Measurements from ENCODE around the gene C22orf42. TPM values are rescaled to one million over a fixed set of nuclear protein-coding genes. Genes with fewer than 3 reads are reported as not detected.
"Not testable (repeated sequence)": the region's sequence is repeated elsewhere in the genome, so short reads cannot be mapped to it uniquely, and the experiment has no call there.

Gene C22orf42
- total RNA-seq, 4 donors from 2014 or later, result not detected

DNA sequence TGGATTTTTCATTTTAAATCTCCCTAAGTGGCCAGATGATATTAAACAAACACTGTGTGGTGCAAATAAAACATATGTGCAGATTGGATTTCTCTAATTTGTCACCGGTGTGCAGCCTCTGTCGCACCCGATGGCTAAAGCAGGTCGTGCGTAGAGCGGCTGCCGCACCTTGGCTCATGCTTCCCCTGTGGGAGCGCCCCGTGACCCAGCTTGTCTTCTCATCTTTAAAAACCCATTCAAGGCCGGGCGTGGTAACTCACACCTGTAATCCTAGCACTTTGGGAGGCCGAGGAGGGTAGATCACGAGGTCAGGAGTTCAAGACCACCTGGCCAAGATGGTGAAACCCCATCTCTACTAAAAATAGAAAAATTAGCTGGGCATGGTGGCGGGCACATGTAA is 24.3 kb downstream of the C22orf42 start:
- H3K27ac ChIP-seq; H3K9me3 ChIP-seq; intact Hi-C loops (cut with DNase I); H3K4me3 ChIP-seq; H3K4me1 ChIP-seq; H3K27me3 ChIP-seq; DNase-seq; H3K36me3 ChIP-seq: not testable (repeated sequence)
- 77 to 84% methylated on average over 5 to 12 of the region's 14 CpGs for WGBS, 2 donors

DNA sequence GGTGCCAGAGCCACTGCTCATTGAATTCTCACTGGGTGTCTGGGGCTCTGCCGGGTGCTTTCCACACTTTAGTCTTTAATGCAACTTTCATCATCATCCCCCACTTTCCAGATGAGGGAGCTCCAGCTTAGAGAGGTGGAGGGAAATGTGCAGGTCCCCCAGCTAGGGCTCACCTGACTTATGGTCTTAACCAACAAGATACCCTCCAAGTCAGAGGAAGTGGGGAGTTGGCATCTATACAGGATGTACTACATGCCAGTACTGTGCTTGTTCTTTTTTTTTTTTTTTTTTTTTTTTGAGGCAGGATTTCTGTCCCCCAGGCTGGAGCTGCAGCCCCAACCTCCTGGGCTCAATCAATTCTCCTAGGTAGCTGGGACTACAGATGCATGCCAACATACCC is 26.3 kb downstream of the C22orf42 start:
- TF ChIP-seq, protein P1, sequence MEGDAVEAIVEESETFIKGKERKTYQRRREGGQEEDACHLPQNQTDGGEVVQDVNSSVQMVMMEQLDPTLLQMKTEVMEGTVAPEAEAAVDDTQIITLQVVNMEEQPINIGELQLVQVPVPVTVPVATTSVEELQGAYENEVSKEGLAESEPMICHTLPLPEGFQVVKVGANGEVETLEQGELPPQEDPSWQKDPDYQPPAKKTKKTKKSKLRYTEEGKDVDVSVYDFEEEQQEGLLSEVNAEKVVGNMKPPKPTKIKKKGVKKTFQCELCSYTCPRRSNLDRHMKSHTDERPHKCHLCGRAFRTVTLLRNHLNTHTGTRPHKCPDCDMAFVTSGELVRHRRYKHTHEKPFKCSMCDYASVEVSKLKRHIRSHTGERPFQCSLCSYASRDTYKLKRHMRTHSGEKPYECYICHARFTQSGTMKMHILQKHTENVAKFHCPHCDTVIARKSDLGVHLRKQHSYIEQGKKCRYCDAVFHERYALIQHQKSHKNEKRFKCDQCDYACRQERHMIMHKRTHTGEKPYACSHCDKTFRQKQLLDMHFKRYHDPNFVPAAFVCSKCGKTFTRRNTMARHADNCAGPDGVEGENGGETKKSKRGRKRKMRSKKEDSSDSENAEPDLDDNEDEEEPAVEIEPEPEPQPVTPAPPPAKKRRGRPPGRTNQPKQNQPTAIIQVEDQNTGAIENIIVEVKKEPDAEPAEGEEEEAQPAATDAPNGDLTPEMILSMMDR (IDR thresholded peaks at IDR 0.05), result no peak
- no peak for TF ChIP-seq POLR2A (IDR thresholded peaks at IDR 0.05)
- DNase-seq, result no peak
- H3K27ac ChIP-seq, result no peak overlapping the region
- peaks cover 0 to 8% (median 0%) of the 10 kb centered on the region in 4 donors for H3K27me3 ChIP-seq
- WGBS, 2 donors, result 57 to 60% methylated on average over 1 of the region's 1 CpG
- intact Hi-C loops (cut with DNase I), result no loop called here
- no peaks in the 10 kb centered on the region for H3K9me3 ChIP-seq
- H3K36me3 ChIP-seq, result no peaks in the 10 kb centered on the region
- peaks cover 0 to 5% (median 4%) of the 10 kb centered on the region in 3 donors for H3K4me1 ChIP-seq
- H3K4me3 ChIP-seq, result no peak overlapping the region

DNA sequence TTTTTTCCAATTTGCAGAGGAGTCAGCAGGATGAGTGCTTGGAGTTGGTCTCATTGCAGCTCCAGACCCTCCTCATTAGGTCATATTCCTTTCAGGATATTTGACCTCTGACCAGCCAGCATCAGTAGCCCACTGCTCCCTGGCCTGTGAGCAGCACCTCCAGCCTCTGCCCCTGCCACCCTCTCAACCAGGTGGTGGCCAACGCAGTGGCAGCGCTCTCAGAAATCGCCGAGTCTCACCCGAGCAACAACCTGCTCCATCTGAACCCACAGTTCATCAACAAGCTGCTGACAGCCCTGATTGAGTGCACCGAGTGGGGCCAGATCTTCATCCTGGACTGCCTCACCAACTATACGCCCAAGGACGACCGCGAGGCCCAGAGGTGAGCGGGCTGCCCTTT is 27.0 kb downstream of the C22orf42 start:
- no peak for TF ChIP-seq POLR2A (IDR thresholded peaks at IDR 0.05)
- TF ChIP-seq, protein P1 (IDR thresholded peaks at IDR 0.05), result no peak
- H3K4me3 ChIP-seq, result no peak overlapping the region
- no peak for DNase-seq
- H3K4me1 ChIP-seq, result no peaks in the 10 kb centered on the region
- H3K27me3 ChIP-seq, result peaks cover 0 to 8% (median 0%) of the 10 kb centered on the region in 4 donors
- no peaks in the 10 kb centered on the region for H3K36me3 ChIP-seq
- intact Hi-C loops (cut with DNase I), result no loop called here
- no peaks in the 10 kb centered on the region for H3K9me3 ChIP-seq
- 92 to 97% methylated on average over 6 to 10 of the region's 11 CpGs for WGBS, 2 donors
- H3K27ac ChIP-seq, result no peak overlapping the region

DNA sequence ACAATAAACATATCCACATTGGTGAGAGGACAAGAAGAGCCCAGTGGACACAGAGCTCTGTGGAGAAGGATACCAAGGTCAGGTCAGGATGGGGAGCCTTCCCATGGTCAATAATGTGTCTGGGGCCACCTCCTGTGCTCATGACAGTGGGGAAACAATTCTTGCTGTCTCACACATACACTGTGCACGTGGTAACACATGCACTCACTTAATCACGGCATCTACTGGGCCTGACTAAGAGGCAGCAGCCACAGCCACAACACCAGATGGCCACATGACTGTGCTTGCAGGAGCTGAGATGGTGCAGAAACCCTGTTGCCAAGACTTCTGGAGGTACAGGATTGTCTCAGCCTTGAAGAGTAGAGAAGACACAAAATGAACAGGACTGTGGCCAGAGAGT is 28.6 kb downstream of the C22orf42 start:
- Histone ChIP-seq H3K4me1 (no peaks in the 10 kb centered on the region), H3K4me3 (no peak overlapping the region), H3K27me3 (peaks cover 0 to 8% (median 0%) of the 10 kb centered on the region in 4 donors), H3K9me3 (no peaks in the 10 kb centered on the region), H3K27ac (no peak overlapping the region), H3K36me3 (no peaks in the 10 kb centered on the region)
- whole genome bisulfite sequencing, 2 donors, result 47% methylated on average over 2 of the region's 2 CpGs; no CpG with 5 or more reads in 1 of the 2 donors
- TF ChIP-seq POLR2A (IDR thresholded peaks at IDR 0.05), result no peak
- TF ChIP-seq, protein P1 (IDR thresholded peaks at IDR 0.05), result no peak
- intact Hi-C loops (cut with DNase I), result no loop called here
- no peak for DNase-seq

DNA sequence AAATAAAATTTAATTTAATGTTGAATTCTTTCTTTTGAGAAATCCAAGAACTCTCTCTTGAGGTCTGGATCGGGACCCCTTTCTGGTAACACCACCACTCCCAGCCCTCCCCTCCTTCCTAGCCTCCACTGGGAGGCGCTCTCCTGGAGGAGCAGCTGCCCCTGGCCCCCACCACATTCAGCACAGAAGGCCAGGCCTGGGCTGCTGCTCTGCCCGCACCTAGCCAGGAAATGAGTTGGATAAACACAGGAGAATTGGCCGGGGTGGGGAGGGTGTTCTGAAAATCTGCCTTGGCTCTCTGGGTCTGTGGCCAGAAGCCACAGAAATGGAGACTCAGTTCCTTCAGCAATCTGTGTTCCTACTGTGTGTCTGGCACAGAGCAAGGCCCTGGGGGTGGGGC is 31.2 kb downstream of the C22orf42 start:
- WGBS, 2 donors, result 86% methylated on average over 2 of the region's 4 CpGs
- Histone ChIP-seq H3K4me3 (no peak overlapping the region), H3K27me3 (peaks cover 0 to 5% (median 0%) of the 10 kb centered on the region in 4 donors), H3K4me1 (no peaks in the 10 kb centered on the region), H3K9me3 (no peaks in the 10 kb centered on the region), H3K36me3 (no peaks in the 10 kb centered on the region), H3K27ac (no peak overlapping the region)
- TF ChIP-seq, protein P1 (IDR thresholded peaks at IDR 0.05), result no peak
- no peak for TF ChIP-seq POLR2A (IDR thresholded peaks at IDR 0.05)
- DNase-seq, result no peak
- intact Hi-C loops (cut with DNase I), result no loop called here

DNA sequence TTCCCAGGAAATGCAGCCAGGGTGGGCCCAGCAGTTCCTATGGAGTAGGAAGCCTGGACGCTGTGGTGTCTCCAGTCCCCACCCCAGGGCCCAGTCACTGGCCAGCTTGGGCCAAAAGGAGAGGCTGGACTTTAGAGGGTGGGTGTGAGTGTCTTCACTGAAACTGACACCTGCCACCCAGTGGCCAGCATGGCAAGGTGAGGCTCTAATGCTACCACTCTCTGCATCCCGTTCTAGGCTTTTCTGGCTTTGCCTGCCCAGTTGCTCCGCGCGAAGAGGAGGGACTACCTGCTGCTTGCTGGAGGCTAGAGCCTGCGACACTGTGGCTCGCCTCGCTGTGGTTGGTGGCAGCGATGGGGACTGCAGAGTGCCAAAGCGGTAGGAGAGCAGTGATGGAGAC is 35.4 kb downstream of the C22orf42 start:
- no peaks in the 10 kb centered on the region for H3K27me3 ChIP-seq
- no peak overlapping the region for H3K4me3 ChIP-seq
- H3K36me3 ChIP-seq, result no peaks in the 10 kb centered on the region
- H3K9me3 ChIP-seq, result no peaks in the 10 kb centered on the region
- DNase-seq, result no peak
- TF ChIP-seq POLR2A (IDR thresholded peaks at IDR 0.05), result no peak
- TF ChIP-seq, protein P1 (IDR thresholded peaks at IDR 0.05), result no peak
- WGBS, 2 donors, result 60 to 72% methylated on average over 5 to 10 of the region's 10 CpGs
- intact Hi-C loops (cut with DNase I), result no loop called here
- H3K4me1 ChIP-seq, result no peaks in the 10 kb centered on the region
- H3K27ac ChIP-seq, result no peak overlapping the region
